ENCODE measurements around the gene AKAP8. TPM values are rescaled to one million over a fixed set of nuclear protein-coding genes. Genes with fewer than 3 reads are reported as not detected.

Gene AKAP8
- total and polyA plus RNA-seq, 2 of the 4 experiments (the other 2 are of a cell fraction): 12.2 to 13.4 TPM

GRCh38 chr19:15422296-15423075 is 42.9 kb upstream of the AKAP8 start:
- H2BK20ac ChIP-seq (ENCODE audit: low read depth, low read length): no peak overlapping the region
- no peak overlapping the region for H4K8ac ChIP-seq (ENCODE audit: low read depth in 2 of 2, low read length in 2 of 2)
- POLR2A ChIA-PET (ENCODE audit: unreplicated experiment): no interaction called here
- DNase-seq (no peak), ATAC-seq (ENCODE audit: low read depth) (no peak)
- no peak overlapping the region for H3K9ac ChIP-seq (ENCODE audit: low read depth, low read length)
- H4K20me1 ChIP-seq (ENCODE audit: insufficient read depth, low read length): peaks cover 41% of the 10 kb centered on the region
- no peak overlapping the region for H3K23ac ChIP-seq (ENCODE audit: low read depth, low read length)
- H3K18ac ChIP-seq (ENCODE audit: low read depth, low read length): no peak overlapping the region
- H3K9me3 ChIP-seq (ENCODE audit: control insufficient read depth, insufficient read depth, low read length): peaks cover 5% of the 10 kb centered on the region; the same call in 1 of the 2 replicates
- no peak overlapping the region for H4K91ac ChIP-seq (ENCODE audit: insufficient read depth, low read depth, low read length)
- no peak overlapping the region for H3K14ac ChIP-seq (replicated peaks; ENCODE audit: low read depth, low read length)
- in situ Hi-C loops (cut with MboI; ENCODE audit: low sequenced_read_pairs) (loop anchor here (25.0 kb wide), 1 partner anchor 765 kb away; the partner anchor contains the start of genes AP1M1 and FAM32A), intact Hi-C loops (cut with micrococcal nuclease) (no loop called here), dilution Hi-C loops (cut with HindIII; ENCODE audit: low sequenced_read_pairs, unreplicated experiment) (no loop called here)
- H3K27me3 ChIP-seq (ENCODE audit: control insufficient read depth, insufficient read depth, low read length): no peaks in the 10 kb centered on the region
- H2AK5ac ChIP-seq (ENCODE audit: low read depth, low read length): no peak overlapping the region
- H4K5ac ChIP-seq (ENCODE audit: low read depth, low read length): no peak overlapping the region
- H2BK15ac ChIP-seq (ENCODE audit: low read depth, low read length): no peak overlapping the region
- H3K4ac ChIP-seq (ENCODE audit: low read depth, low read length): no peak overlapping the region
- H2BK120ac ChIP-seq (ENCODE audit: low read depth, low read length): no peak overlapping the region
- no peak overlapping the region for H2BK5ac ChIP-seq (ENCODE audit: low read depth, low read length, poor library complexity, severe bottlenecking)
- H3K9me1 ChIP-seq (ENCODE audit: insufficient read depth, low read length): 0 out of 2 replicates have a peak, but pooled peaks cover 4% of the 10 kb centered on the region
- no peak overlapping the region for H3K4me3 ChIP-seq (ENCODE audit: insufficient read depth, low read depth, low read length)
- CTCF ChIA-PET: no interaction called here
- H3K4me1 ChIP-seq (ENCODE audit: control insufficient read depth, insufficient read depth, low read length): peaks cover 9% of the 10 kb centered on the region
- no peak overlapping the region for H3K56ac ChIP-seq (ENCODE audit: extremely low read depth, insufficient read depth, low read length)
- peaks cover 5 to 31% of the 10 kb centered on the region in 2 experiments; a peak in 3 of 4 replicates for H3K79me1 ChIP-seq (ENCODE audit: low read depth in 1 of 2, low read length in 2 of 2)
- no peak overlapping the region for H3K4me2 ChIP-seq (ENCODE audit: low read depth, low read length)
- WGBS, 2 experiments (ENCODE audit: extremely low coverage in 2 of 2, insufficient read length in 1 of 2): 76% methylated on average over 7 of the region's 22 CpGs; no CpG with 5 or more reads in 1 of the 2 experiments
- H3K27ac ChIP-seq (ENCODE audit: insufficient read depth, low read length): no peak overlapping the region
- H2AK9ac ChIP-seq (replicated peaks; ENCODE audit: low read depth, low read length, poor library complexity): no peak overlapping the region
- no peak overlapping the region for H2AFZ ChIP-seq (replicated peaks; ENCODE audit: low read length, poor library complexity)
- no peak for TF ChIP-seq USF2 (IDR thresholded peaks at IDR 0.05; ENCODE audit: low read depth, low read length)
- H3K36me3 ChIP-seq (ENCODE audit: control insufficient read depth, insufficient read depth, low read length): peaks cover 51% of the 10 kb centered on the region
- TSS peak; percentile 60 for BruUV-seq (replicated peaks)

All from IMR-90 (cell line).